HCT116 (cell line): ENCODE data around the gene TJP3. TPM values are rescaled to one million over a fixed set of nuclear protein-coding genes. Genes with fewer than 3 reads are reported as not detected.

Experiments
- ATAC-seq: fragments of 200-7000 bp; cut with Tn5 transposase; 2 replicates; pipeline ENCODE4 v1.9.1; 2020; ENCODE audit warnings: mild to moderate bottlenecking, moderate library complexity
- BruUV-seq: library from RNA; stranded (reverse); fragments of 400-500 nt; replicated peaks from 2 replicates; lab custom pipeline; 2021; lab: Mats Ljungman, UMichigan
- CTCF ChIA-PET: fragments of 300-600 bp; sonication (Branson Sonifier 250); formaldehyde crosslinking; loops from one replicate; lab custom pipeline; 2021; ENCODE audit warnings: antibody characterized with exemption; lab: Charles Lee
- POLR2A ChIA-PET: fragments of 300-600, 350-600 bp; sonication (Branson Sonifier 250); formaldehyde crosslinking; loops from one replicate; lab custom pipeline; 2021; ENCODE audit warnings: antibody characterized with exemption; lab: Charles Lee
- RAD21 ChIA-PET, 2 experiments: fragments of 300-600 bp; sonication (Branson Sonifier 250); formaldehyde crosslinking; loops; one replicate each; lab custom pipeline; 2023; ENCODE audit warnings: low total read pairs in 2 of 2; ENCODE audit not compliant: uncharacterized antibody in 2 of 2, unreplicated experiment in 2 of 2, low non-redundant PET in 1 of 2; lab: Charles Lee
- DNase-seq: peaks from one replicate; pipeline ENCODE4 v3.0.0-alpha.2; 2010; ENCODE audit warnings: low read depth, low spot score
- H2AFZ ChIP-seq: fragments of 200-600 bp; shearing (Covaris generic), sonication (generic); 2 replicates; pipeline ENCODE4 v1.6.1; 2017; ENCODE audit warnings: low read depth, mixed run types, mixed read lengths, antibody characterized with exemption, low read length; ENCODE audit not compliant: poor library complexity, severe bottlenecking
- H3K27ac ChIP-seq: 2 replicates; pipeline ENCODE4 v1.5.1; 2012; ENCODE audit warnings: low read depth, low read length
- H3K27me3 ChIP-seq: fragments of 200-600 bp; sonication (generic); 2 replicates; pipeline ENCODE4 v1.6.1; 2016; ENCODE audit warnings: mixed run types, low read length, mixed read lengths; ENCODE audit not compliant: insufficient read depth
- H3K36me3 ChIP-seq, 2 experiments: fragments of 200-500 bp in 1 of 2; fragments of 200-600 bp in 1 of 2; sonication (Bioruptor generic) in 1 of 2; sonication (generic) in 1 of 2; 2 replicates each; pipeline versions ENCODE4 v1.5.1 to v1.6.1; 2014 to 2016; ENCODE audit warnings: low read length in 2 of 2, inconsistent platforms in 1 of 2, mixed read lengths in 1 of 2, mixed run types in 1 of 2; ENCODE audit not compliant: insufficient read depth in 2 of 2, control insufficient read depth in 1 of 2
- H3K4me1 ChIP-seq, 2 experiments: fragments of 200-600 bp in 1 of 2; sonication (generic) in 1 of 2; 2 replicates each; pipeline versions ENCODE4 v1.5.1 to v1.6.1; 2012 to 2017; ENCODE audit warnings: low read length in 2 of 2, inconsistent platforms in 1 of 2, mild to moderate bottlenecking in 1 of 2, mixed read lengths in 1 of 2, mixed run types in 1 of 2, moderate library complexity in 1 of 2; ENCODE audit not compliant: insufficient read depth in 2 of 2, control insufficient read depth in 1 of 2
- H3K4me2 ChIP-seq: fragments of 200-600 bp; sonication (generic); 2 replicates; pipeline ENCODE4 v1.6.1; 2017; ENCODE audit warnings: mixed run types, low read length, mixed read lengths
- H3K4me3 ChIP-seq, 2 experiments: fragments of 200-600 bp in 1 of 2; sonication (generic) in 1 of 2; replicated peaks in 1 of 2; 2 replicates each; pipeline ENCODE4 v1.5.1; 2011 to 2016; ENCODE audit warnings: low read length in 2 of 2, control low read depth in 1 of 2, low read depth in 1 of 2, mild to moderate bottlenecking in 1 of 2, mixed read lengths in 1 of 2, mixed run types in 1 of 2
- H3K79me2 ChIP-seq: fragments of 200-600 bp; sonication (generic); 2 replicates; pipeline ENCODE4 v1.6.1; 2017; ENCODE audit warnings: mild to moderate bottlenecking, mixed run types, low read length, moderate library complexity, mixed read lengths; ENCODE audit not compliant: insufficient read depth
- H3K9ac ChIP-seq: fragments of 200-600 bp; sonication (generic); 2 replicates; pipeline ENCODE4 v1.6.1; 2016; ENCODE audit warnings: low read length, mixed read lengths
- H3K9me2 ChIP-seq: fragments of 200-600 bp; sonication (generic), shearing (Covaris generic); 2 replicates; pipeline ENCODE4 v1.6.1; 2017; ENCODE audit warnings: mixed run types, mild to moderate bottlenecking, moderate library complexity; ENCODE audit not compliant: insufficient read depth
- H3K9me3 ChIP-seq, 2 experiments: fragments of 200-500 bp in 1 of 2; fragments of 200-600 bp in 1 of 2; sonication (Bioruptor generic) in 1 of 2; sonication (generic) in 1 of 2; 2 replicates each; pipeline ENCODE4 v1.6.1; 2014 to 2017; ENCODE audit warnings: low read length in 2 of 2, mixed read lengths in 2 of 2, inconsistent platforms in 1 of 2, low read depth in 1 of 2, mild to moderate bottlenecking in 1 of 2, mixed run types in 1 of 2, moderate library complexity in 1 of 2; ENCODE audit not compliant: control insufficient read depth in 1 of 2, insufficient read depth in 1 of 2
- H4K20me1 ChIP-seq: fragments of 200-600 bp; sonication (generic), shearing (Covaris generic); 2 replicates; pipeline ENCODE4 v1.6.1; 2017; ENCODE audit warnings: mixed run types, mild to moderate bottlenecking, moderate library complexity; ENCODE audit not compliant: insufficient read depth
- CBX3 ChIP-seq: IDR thresholded peaks from 2 replicates; pipeline ENCODE4 v1.6.1; 2012; ENCODE audit warnings: low read depth
- CTCF ChIP-seq, 3 experiments: fragments of 200-600 bp in 1 of 3; sonication (generic) in 1 of 3; IDR thresholded peaks in 2 of 3; conservative IDR thresholded peaks in 1 of 3; 2 replicates each; pipeline ENCODE4 v1.5.1; 2012 to 2017; ENCODE audit warnings: low read depth in 2 of 3, low read length in 2 of 3, antibody characterized with exemption in 1 of 3, borderline replicate concordance in 1 of 3, control low read depth in 1 of 3, mild to moderate bottlenecking in 1 of 3, mixed read lengths in 1 of 3, mixed run types in 1 of 3, moderate library complexity in 1 of 3; ENCODE audit not compliant: insufficient read depth in 1 of 3
- FOSL1 ChIP-seq: IDR thresholded peaks from 2 replicates; pipeline ENCODE4 v1.6.1; 2012; ENCODE audit warnings: low read depth
- MAX ChIP-seq: IDR thresholded peaks from 2 replicates; pipeline ENCODE4 v1.6.1; 2012
- REST ChIP-seq: IDR thresholded peaks from 2 replicates; pipeline ENCODE4 v1.6.1; 2012; ENCODE audit warnings: low read depth
- SRF ChIP-seq: IDR thresholded peaks from 2 replicates; pipeline ENCODE4 v1.6.1; 2012; ENCODE audit warnings: low read depth
- TCF7L2 ChIP-seq: IDR thresholded peaks from 2 replicates; pipeline ENCODE4 v1.7.0; 2011; ENCODE audit warnings: borderline replicate concordance, inconsistent platforms; ENCODE audit not compliant: insufficient read depth, insufficient read length; ENCODE audit errors: extremely low read depth
- intact Hi-C: fragments of 100-400 bp; cut with micrococcal nuclease; formaldehyde crosslinking; loops from 2 replicates; pipeline ENCODE4 v1.10.0; 2022
- total RNA-seq: library from RNA; stranded (reverse); gene quantifications from one replicate; pipeline ENCODE4 v1.2.1, GENCODE V29; 2021; ENCODE audit not compliant: unreplicated experiment

Gene TJP3
- total RNA-seq, 1 experiment from 2014 or later, result 69.6 TPM

- TF ChIP-seq MAX, result no peak
Measured at GRCh38 chr19:3672993-3673392, 35.2 kb upstream of the TJP3 start (continued).

GRCh38 chr19:3673506-3674439, 34.4 kb upstream of the TJP3 start:
- Histone ChIP-seq H3K36me3 (no peaks in the 10 kb centered on the region), H3K4me2 (no peak overlapping the region), H3K4me3 (no peak overlapping the region), H3K9me3 (no peaks in the 10 kb centered on the region), H3K27ac (no peak overlapping the region), H3K9me2 (no peaks in the 10 kb centered on the region), H3K79me2 (no peaks in the 10 kb centered on the region; the same call in 1 of the 2 replicates), H3K9ac (no peak overlapping the region), H3K27me3 (no peaks in the 10 kb centered on the region), H4K20me1 (no peaks in the 10 kb centered on the region), H3K4me1 (no peaks in the 10 kb centered on the region), H2AFZ (no peak overlapping the region)
- ATAC-seq (no peak), DNase-seq (no peak)
- no TSS peak for BruUV-seq
- CTCF ChIA-PET, result no interaction called here
- POLR2A ChIA-PET, result no interaction called here
- TF ChIP-seq TCF7L2 (no peak), SRF (no peak), CTCF (IDR thresholded peaks at IDR 0.05 in 2 of 3, conservative IDR thresholded peaks at IDR 0.05 in 1 of 3; ENCODE audit: borderline replicate concordance in 1 of 3, insufficient read depth in 1 of 3, low read depth in 2 of 3, low read length in 2 of 3) (no peak), FOSL1 (no peak), CBX3 (no peak), REST (no peak)
- intact Hi-C loops, result no loop called here
- RAD21 ChIA-PET, result no interaction called here
